Measurements from ENCODE around the gene ADAMTSL3.

DNA sequence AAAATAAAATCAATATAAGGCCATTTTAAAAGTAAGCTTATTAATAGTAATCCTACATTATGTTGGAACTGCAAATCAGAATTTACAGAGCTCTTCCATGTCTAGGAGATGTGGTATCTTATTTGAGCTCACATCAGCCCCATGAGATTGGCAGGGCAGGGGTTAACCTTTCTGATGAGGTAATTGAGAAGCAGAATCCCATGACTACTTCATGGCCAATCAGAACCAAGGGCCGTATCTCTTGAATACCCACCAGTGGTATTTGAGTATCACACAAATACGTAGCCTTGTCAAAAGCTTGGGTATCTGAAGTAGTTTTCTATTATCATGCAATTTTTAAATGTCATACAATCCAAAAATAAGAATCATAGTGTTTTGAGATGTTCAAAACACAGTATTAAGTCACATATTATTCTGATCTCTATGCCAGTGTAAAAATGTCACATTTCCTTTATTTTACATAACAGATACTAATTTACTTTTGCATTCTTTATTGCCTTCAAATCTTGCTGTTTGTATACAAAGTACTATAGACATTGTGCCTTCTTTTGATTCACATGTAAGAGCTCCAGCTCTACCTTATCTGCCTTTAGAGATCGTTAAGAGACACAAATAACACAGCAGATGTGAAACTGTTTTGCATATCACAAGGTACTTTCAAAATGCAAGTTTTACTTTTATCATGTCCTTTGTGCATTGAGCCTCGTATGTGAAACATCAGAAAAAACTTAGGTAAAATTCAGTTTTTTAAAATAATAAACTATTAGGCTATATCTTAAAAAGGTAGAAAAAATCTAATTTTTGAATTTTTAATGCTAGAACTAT, 329.9 kb downstream of the ADAMTSL3 start:
- TF ChIP-seq, protein P1, sequence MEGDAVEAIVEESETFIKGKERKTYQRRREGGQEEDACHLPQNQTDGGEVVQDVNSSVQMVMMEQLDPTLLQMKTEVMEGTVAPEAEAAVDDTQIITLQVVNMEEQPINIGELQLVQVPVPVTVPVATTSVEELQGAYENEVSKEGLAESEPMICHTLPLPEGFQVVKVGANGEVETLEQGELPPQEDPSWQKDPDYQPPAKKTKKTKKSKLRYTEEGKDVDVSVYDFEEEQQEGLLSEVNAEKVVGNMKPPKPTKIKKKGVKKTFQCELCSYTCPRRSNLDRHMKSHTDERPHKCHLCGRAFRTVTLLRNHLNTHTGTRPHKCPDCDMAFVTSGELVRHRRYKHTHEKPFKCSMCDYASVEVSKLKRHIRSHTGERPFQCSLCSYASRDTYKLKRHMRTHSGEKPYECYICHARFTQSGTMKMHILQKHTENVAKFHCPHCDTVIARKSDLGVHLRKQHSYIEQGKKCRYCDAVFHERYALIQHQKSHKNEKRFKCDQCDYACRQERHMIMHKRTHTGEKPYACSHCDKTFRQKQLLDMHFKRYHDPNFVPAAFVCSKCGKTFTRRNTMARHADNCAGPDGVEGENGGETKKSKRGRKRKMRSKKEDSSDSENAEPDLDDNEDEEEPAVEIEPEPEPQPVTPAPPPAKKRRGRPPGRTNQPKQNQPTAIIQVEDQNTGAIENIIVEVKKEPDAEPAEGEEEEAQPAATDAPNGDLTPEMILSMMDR (IDR thresholded peaks at IDR 0.05): no peak
- TF ChIP-seq POLR2A (IDR thresholded peaks at IDR 0.05): no peak
